ENCODE results near the gene RYR2.

The RYR2 gene

DNA sequence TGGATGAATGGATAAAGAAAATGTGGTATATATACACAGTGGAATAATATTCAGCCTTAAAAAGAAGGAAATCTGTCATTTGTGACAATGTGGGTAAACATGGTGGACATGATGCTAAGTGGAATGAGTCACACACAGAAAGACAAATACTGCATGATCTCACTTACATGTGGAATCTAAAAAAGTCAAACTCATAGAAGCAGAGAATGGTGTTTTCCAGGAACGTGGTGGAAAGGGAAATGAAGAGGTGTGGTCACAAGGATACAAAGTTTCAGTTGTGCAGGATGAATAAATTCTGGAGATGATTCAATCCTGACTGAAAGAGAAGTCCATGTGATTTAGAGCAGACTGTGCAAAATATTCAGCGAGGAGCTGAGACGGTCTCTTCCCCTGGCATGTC, 56.6 kb downstream of the RYR2 start:
- Histone ChIP-seq H3K4me3 (ENCODE audit: low read depth, low read length) (no peak overlapping the region), H3K9me3 (ENCODE audit: control insufficient read depth, low read length) (no peaks in the 10 kb centered on the region), H3K79me2 (no peaks in the 10 kb centered on the region), H3K36me3 (ENCODE audit: control insufficient read depth, insufficient read depth, low read length) (no peaks in the 10 kb centered on the region), H2AFZ (no peak overlapping the region), H3K9ac (no peak overlapping the region), H3K4me1 (no peaks in the 10 kb centered on the region), H3K27me3 (ENCODE audit: control insufficient read depth, insufficient read depth, low read length) (no peaks in the 10 kb centered on the region), H3K27ac (no peak overlapping the region), H3K4me2 (ENCODE audit: low read length) (no peak overlapping the region)
- TF ChIP-seq CTCF (IDR thresholded peaks at IDR 0.05), result no peak

GRCh38 chr1:237103021-237103420, 61.0 kb downstream of the RYR2 start:
- H3K4me1 ChIP-seq, result no peaks in the 10 kb centered on the region
- no peak for TF ChIP-seq CTCF (IDR thresholded peaks at IDR 0.05)
- no peak overlapping the region for H2AFZ ChIP-seq
- no peak overlapping the region for H3K27ac ChIP-seq
- H3K79me2 ChIP-seq, result no peaks in the 10 kb centered on the region
- H3K27me3 ChIP-seq (ENCODE audit: control insufficient read depth, insufficient read depth, low read length), result no peaks in the 10 kb centered on the region
- H3K4me2 ChIP-seq (ENCODE audit: low read length), result no peak overlapping the region
- H3K9me3 ChIP-seq (ENCODE audit: control insufficient read depth, low read length), result no peaks in the 10 kb centered on the region
- H3K9ac ChIP-seq, result no peak overlapping the region
- H3K4me3 ChIP-seq (ENCODE audit: low read depth, low read length), result no peak overlapping the region
- no peaks in the 10 kb centered on the region for H3K36me3 ChIP-seq (ENCODE audit: control insufficient read depth, insufficient read depth, low read length)

GRCh38 chr1:237104096-237104495, 62.1 kb downstream of the RYR2 start:
- H2AFZ ChIP-seq, result no peak overlapping the region
- no peaks in the 10 kb centered on the region for H3K79me2 ChIP-seq
- H3K4me2 ChIP-seq (ENCODE audit: low read length), result no peak overlapping the region
- H3K9me3 ChIP-seq (ENCODE audit: control insufficient read depth, low read length), result no peaks in the 10 kb centered on the region
- TF ChIP-seq CTCF (IDR thresholded peaks at IDR 0.05), result no peak
- no peaks in the 10 kb centered on the region for H3K36me3 ChIP-seq (ENCODE audit: control insufficient read depth, insufficient read depth, low read length)
- H3K27ac ChIP-seq, result no peak overlapping the region
- no peak overlapping the region for H3K4me3 ChIP-seq (ENCODE audit: low read depth, low read length)
- H3K27me3 ChIP-seq (ENCODE audit: control insufficient read depth, insufficient read depth, low read length), result no peaks in the 10 kb centered on the region
- H3K9ac ChIP-seq, result no peak overlapping the region
- H3K4me1 ChIP-seq, result no peaks in the 10 kb centered on the region

DNA sequence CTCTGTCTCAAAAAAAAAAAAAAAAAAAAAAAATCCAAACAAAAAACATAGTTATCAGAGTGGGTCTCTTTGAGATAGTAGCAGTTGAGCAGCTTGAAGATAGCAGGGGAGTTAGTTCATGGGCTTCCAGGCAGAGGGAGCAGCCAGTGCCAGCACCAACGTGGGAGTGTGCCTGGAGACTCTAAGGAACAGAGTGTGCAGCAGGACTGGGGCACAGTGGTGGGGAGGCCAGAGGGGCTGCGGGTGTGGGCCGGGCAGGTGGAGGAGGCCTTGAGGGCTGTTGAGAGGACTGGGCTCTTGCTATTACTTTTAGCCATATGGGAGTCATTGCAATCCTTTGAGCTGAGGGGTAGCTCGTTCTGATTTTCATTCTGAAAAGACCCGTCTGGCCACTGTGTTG, 63.8 kb downstream of the RYR2 start:
- H3K9me3 ChIP-seq (ENCODE audit: control insufficient read depth, low read length), result no peaks in the 10 kb centered on the region
- H3K4me1 ChIP-seq, result no peaks in the 10 kb centered on the region

More for the DNA sequence above, 63.8 kb downstream of the RYR2 start:
- H3K36me3 ChIP-seq (ENCODE audit: control insufficient read depth, insufficient read depth, low read length), result no peaks in the 10 kb centered on the region
- H2AFZ ChIP-seq, result no peak overlapping the region
- H3K9ac ChIP-seq, result no peak overlapping the region
- H3K27ac ChIP-seq, result no peak overlapping the region
- TF ChIP-seq CTCF (IDR thresholded peaks at IDR 0.05), result no peak
- no peak overlapping the region for H3K4me3 ChIP-seq (ENCODE audit: low read depth, low read length)
- H3K79me2 ChIP-seq, result no peaks in the 10 kb centered on the region
- no peaks in the 10 kb centered on the region for H3K27me3 ChIP-seq (ENCODE audit: control insufficient read depth, insufficient read depth, low read length)
- no peak overlapping the region for H3K4me2 ChIP-seq (ENCODE audit: low read length)
